Activated gamma-delta T cell (primary cell): ENCODE measurements around the gene TNIK.

Experiments used
- DNase-seq: peaks from one replicate; lab custom pipeline; 2025; lab: John Stamatoyannopoulos, UW

Gene TNIK

GRCh38 chr3:171362575-171362974 lies 97.6 kb downstream of the TNIK start:
- DNase-seq, result no peak

GRCh38 chr3:171358881-171359198 lies 101.4 kb downstream of the TNIK start:
- DNase-seq, result no peak

- DNase-seq, result no peak
Observed at GRCh38 chr3:171358181-171358880, 101.9 kb downstream of the TNIK start.

GRCh38 chr3:171357721-171358120 lies 102.5 kb downstream of the TNIK start:
- no peak for DNase-seq

- no peak for DNase-seq
Observed at GRCh38 chr3:171356251-171356650, 104.0 kb downstream of the TNIK start.

- DNase-seq, result no peak
Observed at GRCh38 chr3:171354706-171355582, 105.3 kb downstream of the TNIK start.

GRCh38 chr3:171354049-171354705 lies 106.0 kb downstream of the TNIK start:
- no peak for DNase-seq

GRCh38 chr3:171353423-171353822 lies 106.8 kb downstream of the TNIK start:
- no peak for DNase-seq

GRCh38 chr3:171352387-171352935 lies 107.7 kb downstream of the TNIK start:
- no peak for DNase-seq

GRCh38 chr3:171351676-171352075 lies 108.5 kb downstream of the TNIK start:
- DNase-seq, result no peak

GRCh38 chr3:171350364-171350763 lies 109.8 kb downstream of the TNIK start:
- no peak for DNase-seq

- no peak for DNase-seq
Observed at GRCh38 chr3:171349392-171349791, 110.8 kb downstream of the TNIK start.

- no peak for DNase-seq
Observed at GRCh38 chr3:171348121-171348520, 112.1 kb downstream of the TNIK start.

- no peak for DNase-seq
Observed at GRCh38 chr3:171347301-171348039, 112.7 kb downstream of the TNIK start.

- DNase-seq, result no peak
Observed at GRCh38 chr3:171346582-171347300, 113.5 kb downstream of the TNIK start.

- no peak for DNase-seq
Observed at GRCh38 chr3:171346019-171346418, 114.2 kb downstream of the TNIK start.

GRCh38 chr3:171345107-171345843 lies 114.9 kb downstream of the TNIK start:
- DNase-seq, result no peak

GRCh38 chr3:171343693-171344092 lies 116.5 kb downstream of the TNIK start:
- no peak for DNase-seq

GRCh38 chr3:171342783-171343420 lies 117.3 kb downstream of the TNIK start:
- DNase-seq, result no peak

- no peak for DNase-seq
Observed at GRCh38 chr3:171342200-171342599, 118.0 kb downstream of the TNIK start.
